Upper lobe of left lung (tissue), 4 donors: ENCODE results near the gene OR5AU1.

Experiments
- CTCF ChIP-seq, 6 experiments: fragments of 450-650 bp in 4 of 6; fragments of 200-600 bp in 2 of 6; sonication (generic) in 2 of 6; IDR thresholded peaks; one replicate each; pipeline ENCODE4 v1.5.1; 2016 to 2019; ENCODE audit warnings: antibody characterized with exemption in 6 of 6
- POLR2A ChIP-seq, 4 donors: fragments of 450-650 bp; IDR thresholded peaks; one replicate each; pipeline ENCODE4 v1.5.1; 2016 to 2017; ENCODE audit warnings: antibody characterized with exemption in 4 of 4, mild to moderate bottlenecking in 2 of 4
- POLR2AphosphoS5 ChIP-seq, 2 donors: sonication (generic); formaldehyde crosslinking; IDR thresholded peaks; one replicate each; pipeline ENCODE4 v1.5.1; 2017; ENCODE audit warnings: antibody characterized with exemption in 2 of 2

DNA sequence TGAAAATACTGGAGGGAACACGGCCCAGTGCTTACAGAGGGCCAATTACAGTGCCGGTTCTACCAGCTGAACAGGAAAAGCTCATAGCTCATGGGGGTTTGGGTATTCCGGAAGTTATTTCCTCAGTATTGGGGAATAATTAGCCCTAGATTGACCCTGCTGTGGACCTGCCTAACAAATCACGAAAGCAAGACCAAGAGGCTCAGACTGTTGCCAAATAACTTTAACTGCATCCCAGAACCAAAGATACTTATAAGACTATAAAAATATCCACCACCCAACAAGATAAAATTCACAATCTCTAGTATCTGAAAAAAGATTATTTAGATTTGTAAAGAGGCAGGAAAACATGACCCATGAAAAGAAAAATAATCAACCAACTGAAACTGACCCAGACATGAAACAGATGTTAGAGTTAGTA, 8.0 kb upstream of the OR5AU1 start:
- TF ChIP-seq POLR2A (IDR thresholded peaks at IDR 0.05) (no peak), CTCF (IDR thresholded peaks at IDR 0.05) (no peak), POLR2AphosphoS5 (IDR thresholded peaks at IDR 0.05) (no peak)
